ENCODE results near the gene IGF2BP2. TPM values are rescaled to one million over a fixed set of nuclear protein-coding genes. Genes with fewer than 3 reads are reported as not detected.
A peak's percentile ranks its signal among the peaks of the same experiment; 100 is the strongest.

The IGF2BP2 gene
- total RNA-seq, 1 donor from 2014 or later: 9.8 TPM

DNA sequence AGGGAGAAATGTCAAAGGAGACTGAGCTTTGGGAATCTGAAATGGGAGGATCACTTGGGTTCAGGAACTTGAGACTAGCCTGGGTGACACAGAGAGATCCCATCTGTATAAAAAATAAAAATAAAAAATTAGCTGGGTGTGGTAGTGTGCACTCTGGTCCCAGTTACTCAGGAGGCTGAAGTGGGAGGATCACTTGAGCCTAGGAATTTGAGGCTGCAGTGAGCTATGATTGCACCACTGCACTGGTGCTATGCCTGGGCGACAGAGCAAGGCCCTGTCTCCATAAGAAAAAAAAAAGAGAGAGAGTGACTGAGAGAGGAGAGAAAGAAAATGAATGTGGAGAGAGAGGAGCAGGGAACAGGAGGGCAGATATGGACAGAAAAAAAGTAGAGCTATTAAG lies 165.9 kb downstream of the IGF2BP2 start:
- Histone ChIP-seq H3K4me1 (peaks cover 54% of the 10 kb centered on the region), H3K4me3 (no peak overlapping the region), H3K27me3 (no peaks in the 10 kb centered on the region), H3K27ac (peak overlapping the region; percentile 94), H3K9me3 (no peaks in the 10 kb centered on the region), H3K36me3 (no peaks in the 10 kb centered on the region)
- intact Hi-C loops (cut with DNase I): no loop called here
- DNase-seq (ENCODE audit: extremely low spot score in 2 of 2): no peak
- TF ChIP-seq, protein P1, sequence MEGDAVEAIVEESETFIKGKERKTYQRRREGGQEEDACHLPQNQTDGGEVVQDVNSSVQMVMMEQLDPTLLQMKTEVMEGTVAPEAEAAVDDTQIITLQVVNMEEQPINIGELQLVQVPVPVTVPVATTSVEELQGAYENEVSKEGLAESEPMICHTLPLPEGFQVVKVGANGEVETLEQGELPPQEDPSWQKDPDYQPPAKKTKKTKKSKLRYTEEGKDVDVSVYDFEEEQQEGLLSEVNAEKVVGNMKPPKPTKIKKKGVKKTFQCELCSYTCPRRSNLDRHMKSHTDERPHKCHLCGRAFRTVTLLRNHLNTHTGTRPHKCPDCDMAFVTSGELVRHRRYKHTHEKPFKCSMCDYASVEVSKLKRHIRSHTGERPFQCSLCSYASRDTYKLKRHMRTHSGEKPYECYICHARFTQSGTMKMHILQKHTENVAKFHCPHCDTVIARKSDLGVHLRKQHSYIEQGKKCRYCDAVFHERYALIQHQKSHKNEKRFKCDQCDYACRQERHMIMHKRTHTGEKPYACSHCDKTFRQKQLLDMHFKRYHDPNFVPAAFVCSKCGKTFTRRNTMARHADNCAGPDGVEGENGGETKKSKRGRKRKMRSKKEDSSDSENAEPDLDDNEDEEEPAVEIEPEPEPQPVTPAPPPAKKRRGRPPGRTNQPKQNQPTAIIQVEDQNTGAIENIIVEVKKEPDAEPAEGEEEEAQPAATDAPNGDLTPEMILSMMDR (IDR thresholded peaks at IDR 0.05): no peak
- TF ChIP-seq POLR2A (IDR thresholded peaks at IDR 0.05): no peak

DNA sequence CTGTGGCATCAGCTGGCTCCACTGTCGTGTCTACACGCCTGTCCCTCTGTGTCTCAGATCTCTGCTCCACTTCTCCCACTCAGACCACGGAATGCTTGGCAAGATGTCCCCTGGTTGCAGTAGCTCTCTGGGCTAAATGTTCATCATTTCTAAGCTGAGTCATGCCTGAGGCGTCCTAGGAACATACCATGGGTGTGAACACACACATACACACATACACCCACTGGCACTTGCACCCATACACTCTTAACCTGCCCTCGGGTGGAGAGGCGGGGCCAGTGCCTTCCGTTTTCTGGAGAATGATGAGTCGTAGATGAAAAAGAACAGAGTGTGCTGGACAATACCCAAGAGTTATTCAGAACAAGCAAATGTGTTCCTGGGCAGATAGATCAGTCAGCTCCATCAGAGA lies 166.3 kb downstream of the IGF2BP2 start:
- peak; percentile 72 to 97 for DNase-seq (ENCODE audit: extremely low spot score in 2 of 2)
- Histone ChIP-seq H3K27ac (peak overlapping the region; percentile 94), H3K4me3 (no peak overlapping the region), H3K36me3 (no peaks in the 10 kb centered on the region), H3K27me3 (no peaks in the 10 kb centered on the region), H3K9me3 (no peaks in the 10 kb centered on the region), H3K4me1 (peaks cover 54% of the 10 kb centered on the region)
- TF ChIP-seq, protein P1 (IDR thresholded peaks at IDR 0.05): no peak
- no peak for TF ChIP-seq POLR2A (IDR thresholded peaks at IDR 0.05)
- peak; percentile 49 to 77 for TF ChIP-seq POLR2AphosphoS5 (IDR thresholded peaks at IDR 0.05; ENCODE audit: insufficient read depth in 1 of 2, low read depth in 1 of 2)
- intact Hi-C loops (cut with DNase I): no loop called here

DNA sequence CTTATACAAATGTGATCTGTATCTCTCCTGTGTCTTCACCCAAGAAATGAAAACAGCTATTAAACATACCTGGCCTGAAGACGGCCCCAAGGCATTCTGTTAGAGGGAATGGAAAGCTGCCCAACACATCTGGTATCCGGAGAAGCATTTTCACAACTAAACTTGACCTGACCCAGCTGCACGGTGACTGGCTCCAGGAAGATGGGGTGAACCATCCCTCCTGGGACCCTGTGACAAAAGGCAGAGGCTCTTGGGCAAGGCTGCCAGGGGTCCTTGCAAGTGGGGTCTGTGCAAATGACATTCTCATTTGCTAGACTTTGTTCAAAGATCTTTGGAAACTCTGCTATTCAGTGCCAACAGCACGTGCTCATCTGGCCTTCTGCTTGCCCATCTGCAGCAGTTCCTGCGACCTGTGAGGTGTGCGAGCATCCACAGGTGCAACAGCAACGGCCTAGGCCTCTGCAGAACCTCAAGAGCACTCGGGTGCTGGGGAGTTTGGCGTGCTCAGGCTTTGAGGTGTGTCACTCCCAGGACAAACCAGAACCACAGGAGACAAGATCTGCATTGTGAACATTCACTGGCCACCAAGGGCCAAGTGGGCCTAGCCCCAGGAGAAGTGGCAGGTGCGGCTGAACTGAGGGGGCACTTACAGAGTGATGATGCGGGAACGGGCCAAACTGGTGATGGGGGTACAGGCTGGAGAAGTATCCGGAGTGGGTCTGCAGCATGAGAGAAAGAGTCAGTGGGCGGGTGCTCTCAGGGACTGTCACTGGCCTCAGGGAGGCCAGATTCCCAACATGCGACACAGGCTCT lies 166.9 kb downstream of the IGF2BP2 start:
- Histone ChIP-seq H3K4me3 (no peak overlapping the region), H3K4me1 (peaks cover 54% of the 10 kb centered on the region), H3K9me3 (no peaks in the 10 kb centered on the region), H3K36me3 (no peaks in the 10 kb centered on the region), H3K27me3 (no peaks in the 10 kb centered on the region), H3K27ac (peak overlapping the region; percentile 94)
- no peak for DNase-seq (ENCODE audit: extremely low spot score in 2 of 2)
- intact Hi-C loops (cut with DNase I): loop anchor here (2.0 kb wide), 1 partner anchor 279 kb away; no protein-coding TSS in a partner anchor
- TF ChIP-seq POLR2A (IDR thresholded peaks at IDR 0.05): no peak
- TF ChIP-seq, protein P1 (IDR thresholded peaks at IDR 0.05): no peak
- TF ChIP-seq POLR2AphosphoS5 (IDR thresholded peaks at IDR 0.05; ENCODE audit: insufficient read depth in 1 of 2, low read depth in 1 of 2): no peak

DNA sequence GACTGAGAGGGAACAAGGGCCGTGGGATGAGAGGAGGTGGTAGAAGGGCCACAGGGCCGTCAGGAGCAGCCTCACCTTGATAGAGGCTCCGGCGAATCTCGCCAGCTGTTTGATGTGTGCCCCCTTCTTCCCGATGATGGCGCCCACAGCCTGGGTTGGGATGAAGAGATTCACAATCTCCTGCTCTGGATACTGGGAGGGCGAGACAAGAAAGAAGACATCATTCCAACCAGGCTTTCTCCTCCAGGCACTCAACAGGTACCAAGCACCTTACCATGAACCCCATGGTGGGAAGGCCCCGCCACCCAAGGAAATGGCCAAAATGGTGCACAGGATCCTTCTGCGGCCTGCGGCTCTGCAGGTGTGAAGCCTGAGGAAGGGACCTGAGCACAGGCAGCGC lies 167.6 kb downstream of the IGF2BP2 start:
- H3K9me3 ChIP-seq: no peaks in the 10 kb centered on the region
- intact Hi-C loops (cut with DNase I): loop anchor here (2.0 kb wide), 1 partner anchor 280 kb away; no protein-coding TSS in a partner anchor
- peak overlapping the region; percentile 94 for H3K27ac ChIP-seq
- H3K27me3 ChIP-seq: no peaks in the 10 kb centered on the region
- no peaks in the 10 kb centered on the region for H3K36me3 ChIP-seq
- no peak for TF ChIP-seq POLR2AphosphoS5 (IDR thresholded peaks at IDR 0.05; ENCODE audit: insufficient read depth in 1 of 2, low read depth in 1 of 2)
- H3K4me1 ChIP-seq: peaks cover 54% of the 10 kb centered on the region
- DNase-seq (ENCODE audit: extremely low spot score in 2 of 2): peak in 1 of 2 donors; percentile 55
- H3K4me3 ChIP-seq: no peak overlapping the region

DNA sequence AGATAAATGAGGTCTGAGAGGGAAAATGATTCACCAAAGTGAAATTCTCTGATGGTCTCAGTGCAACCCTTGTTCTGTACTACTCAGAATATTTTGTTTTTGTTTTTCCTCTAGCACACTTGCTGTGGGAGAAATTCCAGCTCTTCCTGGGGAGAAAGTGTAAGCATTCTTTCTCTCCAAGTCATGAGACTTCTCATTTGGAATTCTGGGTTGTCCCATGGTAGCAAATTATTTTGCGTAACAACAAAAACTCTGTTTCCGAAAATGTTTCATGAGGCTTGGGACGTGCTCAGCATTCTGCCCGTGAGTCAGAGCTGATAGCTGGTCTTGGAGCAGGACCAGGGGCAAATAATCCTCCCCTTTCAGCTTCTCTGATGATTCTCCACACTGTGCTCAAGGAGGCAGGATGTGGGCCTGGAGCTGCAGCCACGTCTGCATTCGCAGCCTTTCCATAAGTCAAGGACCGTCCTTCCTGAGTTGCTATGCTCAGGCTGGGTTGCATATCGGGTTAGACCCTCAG lies 168.5 kb downstream of the IGF2BP2 start:
- no peak overlapping the region for H3K4me3 ChIP-seq
- no peaks in the 10 kb centered on the region for H3K36me3 ChIP-seq
- peaks cover 54% of the 10 kb centered on the region for H3K4me1 ChIP-seq
- peak overlapping the region; percentile 94 for H3K27ac ChIP-seq
- H3K9me3 ChIP-seq: no peaks in the 10 kb centered on the region
- DNase-seq (ENCODE audit: extremely low spot score in 2 of 2): no peak
- intact Hi-C loops (cut with DNase I): loop anchor here (2.0 kb wide), 1 partner anchor 280 kb away; no protein-coding TSS in a partner anchor
- TF ChIP-seq, protein P1 (IDR thresholded peaks at IDR 0.05): no peak
- TF ChIP-seq POLR2A (IDR thresholded peaks at IDR 0.05) (peak in 1 of 2 donors; percentile 46), POLR2AphosphoS5 (IDR thresholded peaks at IDR 0.05; ENCODE audit: insufficient read depth in 1 of 2, low read depth in 1 of 2) (peak; percentile 47 to 91)
- no peaks in the 10 kb centered on the region for H3K27me3 ChIP-seq
